ENCODE results near the gene MAML3. TPM values are rescaled to one million over a fixed set of nuclear protein-coding genes. Genes with fewer than 3 reads are reported as not detected.

MAML3 gene
- total RNA-seq, 2 experiments from 2014 or later, result 2.0 to 2.4 TPM

DNA sequence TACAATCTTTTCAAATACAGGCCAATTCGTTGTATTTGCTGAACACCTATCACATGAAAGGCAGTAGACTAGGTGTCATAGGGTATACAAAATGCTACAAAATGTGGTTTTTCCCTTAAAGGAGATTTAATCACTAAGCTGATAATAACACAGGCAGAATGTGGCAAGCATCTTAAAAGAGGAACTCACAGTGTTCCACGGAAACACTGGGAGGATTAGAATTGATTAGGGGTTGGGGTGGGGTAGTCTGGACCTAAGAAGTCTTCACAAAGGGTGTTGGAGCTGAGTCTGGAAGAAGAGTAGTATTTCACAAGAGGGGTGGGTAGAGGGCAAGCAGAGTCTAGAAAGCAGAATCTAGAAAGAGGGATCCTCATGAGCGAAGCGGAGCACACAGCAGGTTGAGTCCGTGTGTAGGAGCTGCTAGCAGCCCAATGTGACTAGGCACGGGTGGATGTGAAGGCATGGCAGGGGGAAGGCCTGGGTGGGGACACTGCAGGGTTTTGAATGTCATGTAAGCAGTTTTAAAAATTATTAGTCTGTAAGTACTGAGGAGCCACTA lies 364.8 kb downstream of the MAML3 start:
- ChIA-PET CTCF (interaction anchor here (1.2 kb wide), 1 partner anchor 18 kb away, joined by 3 read pairs; no protein-coding TSS in a partner anchor), POLR2A (no interaction called here)
- no peaks in the 10 kb centered on the region for H3K36me3 Mint-ChIP-seq (ENCODE audit: low read depth)
- H3K4me1 Mint-ChIP-seq (ENCODE audit: low read depth), result no peaks in the 10 kb centered on the region
- H3K9me3 Mint-ChIP-seq, result no peaks in the 10 kb centered on the region
- DNase-seq (no peak), ATAC-seq (no peak)
- intact Hi-C loops (cut with micrococcal nuclease), result no loop called here
- TF ChIP-seq, protein P1, sequence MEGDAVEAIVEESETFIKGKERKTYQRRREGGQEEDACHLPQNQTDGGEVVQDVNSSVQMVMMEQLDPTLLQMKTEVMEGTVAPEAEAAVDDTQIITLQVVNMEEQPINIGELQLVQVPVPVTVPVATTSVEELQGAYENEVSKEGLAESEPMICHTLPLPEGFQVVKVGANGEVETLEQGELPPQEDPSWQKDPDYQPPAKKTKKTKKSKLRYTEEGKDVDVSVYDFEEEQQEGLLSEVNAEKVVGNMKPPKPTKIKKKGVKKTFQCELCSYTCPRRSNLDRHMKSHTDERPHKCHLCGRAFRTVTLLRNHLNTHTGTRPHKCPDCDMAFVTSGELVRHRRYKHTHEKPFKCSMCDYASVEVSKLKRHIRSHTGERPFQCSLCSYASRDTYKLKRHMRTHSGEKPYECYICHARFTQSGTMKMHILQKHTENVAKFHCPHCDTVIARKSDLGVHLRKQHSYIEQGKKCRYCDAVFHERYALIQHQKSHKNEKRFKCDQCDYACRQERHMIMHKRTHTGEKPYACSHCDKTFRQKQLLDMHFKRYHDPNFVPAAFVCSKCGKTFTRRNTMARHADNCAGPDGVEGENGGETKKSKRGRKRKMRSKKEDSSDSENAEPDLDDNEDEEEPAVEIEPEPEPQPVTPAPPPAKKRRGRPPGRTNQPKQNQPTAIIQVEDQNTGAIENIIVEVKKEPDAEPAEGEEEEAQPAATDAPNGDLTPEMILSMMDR (IDR thresholded peaks at IDR 0.05), result no peak
- H3K27me3 Mint-ChIP-seq, result no peaks in the 10 kb centered on the region
- no peak overlapping the region for H3K27ac Mint-ChIP-seq
- H3K4me3 Mint-ChIP-seq, result no peak overlapping the region

DNA sequence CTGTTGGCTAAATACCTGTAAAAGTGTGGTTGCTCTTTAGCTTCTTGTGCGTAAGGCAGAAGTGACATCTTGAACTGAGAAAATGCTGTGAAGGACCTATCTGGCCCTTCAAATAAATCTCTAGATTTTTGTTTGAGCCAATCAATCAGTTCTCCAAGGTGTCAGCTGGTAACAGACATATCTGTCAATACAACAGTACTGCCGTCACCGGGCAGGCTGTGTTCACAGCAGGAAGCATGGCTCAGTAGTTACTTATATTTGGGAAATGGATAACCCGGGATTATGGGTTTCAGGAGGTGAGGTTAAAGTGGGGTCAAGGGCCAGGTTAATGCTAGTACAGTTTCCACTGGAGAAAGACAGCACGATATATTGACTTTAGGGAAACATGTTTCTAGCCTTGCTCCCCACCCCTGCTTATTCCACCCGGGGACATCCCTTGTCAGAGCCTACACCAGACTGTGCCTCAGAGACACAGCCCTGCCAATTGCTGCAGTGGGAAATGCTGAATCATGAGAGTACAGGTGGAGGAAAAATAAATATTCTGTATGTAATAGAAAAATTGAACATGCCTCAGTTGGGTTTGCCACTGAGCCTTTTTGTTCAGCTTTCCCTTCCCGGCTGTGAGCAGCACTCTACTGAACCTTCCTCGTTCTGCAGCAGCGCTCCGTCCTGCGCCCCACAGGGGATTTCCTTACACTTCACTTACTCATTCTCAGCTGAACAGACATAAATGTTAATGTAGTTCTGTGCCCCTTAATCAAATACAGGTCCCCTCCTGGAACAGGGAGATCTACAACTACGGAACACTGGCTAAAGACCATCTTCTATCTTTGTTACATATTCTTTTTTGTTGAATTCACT lies 367.3 kb downstream of the MAML3 start:
- ChIA-PET POLR2A (no interaction called here), CTCF (no interaction called here)
- no peak overlapping the region for H3K4me3 Mint-ChIP-seq
- TF ChIP-seq, protein P1 (IDR thresholded peaks at IDR 0.05), result no peak
- no peaks in the 10 kb centered on the region for H3K9me3 Mint-ChIP-seq
- intact Hi-C loops (cut with micrococcal nuclease), result no loop called here
- ATAC-seq (no peak), DNase-seq (no peak)
- H3K27ac Mint-ChIP-seq, result no peak overlapping the region
- no peaks in the 10 kb centered on the region for H3K27me3 Mint-ChIP-seq
- H3K4me1 Mint-ChIP-seq (ENCODE audit: low read depth), result no peaks in the 10 kb centered on the region
- no peaks in the 10 kb centered on the region for H3K36me3 Mint-ChIP-seq (ENCODE audit: low read depth)

DNA sequence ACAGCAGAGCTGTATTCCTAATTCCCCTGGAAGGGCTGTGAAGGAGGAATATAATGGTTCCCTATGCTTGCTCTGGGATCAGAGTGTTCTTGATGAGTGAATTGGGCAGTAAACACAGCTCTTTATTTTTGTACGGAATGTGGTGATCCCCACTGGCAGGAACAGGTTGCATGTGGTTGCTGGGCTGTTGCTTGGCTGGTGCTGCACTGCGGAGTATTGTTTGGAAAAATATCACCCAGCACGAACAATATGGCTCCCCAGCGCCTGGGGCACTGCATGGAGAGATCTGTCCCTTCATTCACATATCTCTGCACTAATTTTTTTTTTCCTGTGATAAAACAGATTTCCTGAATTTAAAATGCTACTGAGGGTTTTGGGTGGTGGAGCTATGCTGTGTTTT lies 368.6 kb downstream of the MAML3 start:
- Mint-ChIP-seq H3K4me3 (no peak overlapping the region), H3K36me3 (ENCODE audit: low read depth) (no peaks in the 10 kb centered on the region), H3K4me1 (ENCODE audit: low read depth) (no peaks in the 10 kb centered on the region), H3K27me3 (no peaks in the 10 kb centered on the region), H3K27ac (no peak overlapping the region), H3K9me3 (no peaks in the 10 kb centered on the region)
- DNase-seq (no peak), ATAC-seq (no peak)
- intact Hi-C loops (cut with micrococcal nuclease), result no loop called here
- CTCF ChIA-PET, result no interaction called here
- TF ChIP-seq, protein P1 (IDR thresholded peaks at IDR 0.05), result no peak
- POLR2A ChIA-PET, result no interaction called here

DNA sequence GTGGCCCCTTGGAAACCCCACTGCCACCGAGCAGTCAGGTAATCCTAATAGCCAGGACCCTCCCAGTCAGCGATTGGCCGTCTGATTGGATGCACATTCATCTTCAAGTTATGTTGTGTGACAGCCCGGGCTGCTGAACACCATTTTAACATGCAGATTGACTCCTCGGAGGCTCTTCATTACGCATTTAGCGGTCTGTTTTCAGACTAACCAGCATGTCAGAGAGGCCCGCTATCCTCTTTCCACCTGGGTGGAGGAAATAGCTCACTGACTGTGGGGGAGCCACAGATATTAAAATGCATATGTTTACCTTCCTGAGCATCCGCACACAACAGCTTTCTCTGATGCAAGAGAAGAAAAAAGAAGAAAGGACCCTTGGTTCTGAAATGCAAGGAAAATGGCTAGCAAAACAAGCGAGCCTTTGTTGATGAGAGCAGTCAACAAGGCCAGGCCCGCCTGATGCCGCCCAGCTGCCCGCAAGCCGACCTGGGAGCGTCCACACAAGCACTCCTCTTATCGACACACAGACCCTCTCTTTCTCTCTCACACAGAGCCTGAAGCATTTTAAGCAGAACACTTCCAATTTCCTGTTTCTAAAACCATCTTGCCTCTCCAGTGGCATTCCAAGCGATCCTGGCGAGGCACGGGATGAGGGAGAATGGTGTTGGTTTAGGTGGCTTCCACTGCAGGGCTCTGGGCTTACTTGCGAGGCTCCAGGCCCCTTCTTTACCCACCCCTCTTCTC lies 370.1 kb downstream of the MAML3 start:
- H3K27ac Mint-ChIP-seq, result no peak overlapping the region
- H3K4me1 Mint-ChIP-seq (ENCODE audit: low read depth), result no peaks in the 10 kb centered on the region
- intact Hi-C loops (cut with micrococcal nuclease), result no loop called here
- H3K4me3 Mint-ChIP-seq, result no peak overlapping the region
- ChIA-PET CTCF (no interaction called here), POLR2A (no interaction called here)
- DNase-seq (no peak), ATAC-seq (no peak)
- no peaks in the 10 kb centered on the region for H3K27me3 Mint-ChIP-seq
- TF ChIP-seq, protein P1 (IDR thresholded peaks at IDR 0.05), result no peak
- H3K9me3 Mint-ChIP-seq, result no peaks in the 10 kb centered on the region
- H3K36me3 Mint-ChIP-seq (ENCODE audit: low read depth), result no peaks in the 10 kb centered on the region

All from activated CD8-positive, alpha-beta T cell treated with anti-CD3 and anti-CD28 coated beads for 36 hours (primary cell).